HEK293T (cell line): Measurements from ENCODE around the gene VMP1.

Experiments used
- L3MBTL2 ChIP-seq: fragments of 450-650 bp; conservative IDR thresholded peaks from 2 replicates; pipeline ENCODE4 v1.6.1; 2016; ENCODE audit warnings: mild to moderate bottlenecking
- SP1 ChIP-seq: fragments of 450-650 bp; IDR thresholded peaks from 2 replicates; pipeline ENCODE4 v1.6.1; 2017
- ZNF384 ChIP-seq: fragments of 450-650 bp; IDR thresholded peaks from 2 replicates; pipeline ENCODE4 v1.6.1; 2016

- no peak for TF ChIP-seq SP1
- no peak for TF ChIP-seq L3MBTL2
- no peak for TF ChIP-seq ZNF384
Measured at GRCh38 chr17:59872351-59872750, 164.9 kb downstream of the VMP1 start.
